IPS-NIHi7 (cell line): ENCODE data around the gene PTPRN2.

Experiments
- DNase-seq: peaks from one replicate; pipeline ENCODE4 v3.0.0; 2012; ENCODE audit warnings: mixed read lengths; ENCODE audit errors: extremely low spot score

Gene PTPRN2

GRCh38 chr7:157998884-157999552 is 588.6 kb downstream of the PTPRN2 start:
- DNase-seq, result no peak

DNA sequence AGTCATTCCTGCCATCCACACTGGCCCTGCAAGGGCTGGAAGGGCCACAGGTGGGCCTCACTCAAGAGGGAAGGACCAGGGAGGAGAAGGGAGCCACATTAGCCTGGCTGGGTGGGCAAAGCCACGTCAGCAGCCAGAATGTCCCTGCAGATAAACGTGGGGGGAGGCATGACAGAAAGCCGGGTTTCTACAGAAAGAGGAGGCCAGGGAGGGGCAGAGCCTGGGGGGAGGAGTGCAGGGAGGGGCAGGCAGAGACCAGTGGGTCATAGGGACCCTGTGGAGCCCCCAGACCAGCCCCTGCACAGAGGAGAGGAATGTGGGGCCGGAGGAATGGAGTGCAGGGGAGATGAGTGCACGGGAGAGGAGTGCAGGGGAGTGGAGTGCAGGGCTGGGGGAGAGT is 590.2 kb downstream of the PTPRN2 start:
- DNase-seq, result no peak

DNA sequence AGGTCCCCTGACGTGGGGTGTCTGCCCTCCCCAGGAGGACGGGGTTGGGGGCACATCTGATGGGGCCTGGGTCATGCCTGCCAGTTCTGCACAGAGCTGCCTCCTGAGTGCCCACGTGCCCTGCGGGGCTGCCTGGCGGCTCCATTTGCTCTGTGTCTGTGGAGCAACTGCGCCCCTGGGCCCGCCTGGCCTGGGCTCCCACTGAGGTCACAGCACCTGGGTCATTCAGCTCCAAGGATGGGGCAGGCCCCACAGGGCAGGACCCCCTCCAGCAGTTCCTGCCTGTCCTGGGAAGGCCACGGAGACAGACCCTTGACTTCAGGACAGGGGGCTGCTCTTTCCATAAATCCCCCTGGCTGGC is 590.6 kb downstream of the PTPRN2 start:
- DNase-seq, result no peak

DNA sequence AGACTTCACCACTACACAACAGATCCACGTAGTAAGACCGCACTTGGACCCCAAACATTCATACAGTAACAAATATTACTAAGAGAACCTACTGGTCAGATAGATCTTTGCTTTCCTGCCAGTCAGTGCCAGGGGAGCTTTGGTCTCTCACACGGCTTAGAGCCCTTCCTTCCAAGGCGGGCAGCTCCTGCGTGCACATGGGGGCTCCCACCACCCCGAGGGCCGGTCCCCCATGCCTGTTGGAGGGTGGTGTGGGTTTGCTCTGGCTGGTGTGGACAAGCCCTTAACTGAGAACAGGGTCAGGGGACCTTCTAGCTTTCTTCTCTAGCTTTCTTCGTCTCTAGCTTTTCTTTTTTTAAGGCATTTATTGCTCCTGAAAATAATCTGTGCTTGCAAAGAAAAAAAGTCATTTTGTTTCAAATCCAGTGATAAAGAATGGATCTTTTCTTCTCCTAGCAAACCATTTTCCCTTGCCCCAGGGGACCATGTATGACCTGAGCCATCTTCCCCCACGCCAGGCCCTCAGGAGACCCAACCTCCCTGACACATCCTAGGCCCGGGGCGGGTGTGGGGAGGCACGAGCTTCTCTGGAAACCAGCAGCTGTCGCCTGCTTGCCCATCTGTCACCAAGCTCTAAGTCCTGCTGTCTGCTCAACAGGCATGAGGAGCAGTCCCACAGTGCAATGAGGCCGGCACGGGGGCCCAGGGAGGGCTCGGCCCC is 591.1 kb downstream of the PTPRN2 start:
- no peak for DNase-seq

DNA sequence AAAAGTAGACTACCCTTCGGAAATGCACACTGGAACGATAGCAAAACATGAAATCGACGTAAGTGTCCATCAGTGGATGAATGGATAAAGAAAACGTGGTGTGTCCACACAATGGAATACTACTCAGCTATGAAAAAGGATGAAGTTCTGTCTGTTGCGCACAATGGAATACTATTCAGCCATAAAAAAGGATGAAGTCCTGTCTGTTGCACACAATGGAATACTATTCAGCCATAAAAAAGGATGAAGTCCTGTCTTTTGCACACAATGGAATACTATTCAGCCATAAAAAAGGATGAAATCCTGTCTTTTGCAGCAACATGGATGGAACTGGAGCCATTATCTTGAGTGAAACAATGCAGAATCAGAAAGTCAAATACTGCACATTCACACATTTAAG is 591.8 kb downstream of the PTPRN2 start:
- DNase-seq, result no peak

DNA sequence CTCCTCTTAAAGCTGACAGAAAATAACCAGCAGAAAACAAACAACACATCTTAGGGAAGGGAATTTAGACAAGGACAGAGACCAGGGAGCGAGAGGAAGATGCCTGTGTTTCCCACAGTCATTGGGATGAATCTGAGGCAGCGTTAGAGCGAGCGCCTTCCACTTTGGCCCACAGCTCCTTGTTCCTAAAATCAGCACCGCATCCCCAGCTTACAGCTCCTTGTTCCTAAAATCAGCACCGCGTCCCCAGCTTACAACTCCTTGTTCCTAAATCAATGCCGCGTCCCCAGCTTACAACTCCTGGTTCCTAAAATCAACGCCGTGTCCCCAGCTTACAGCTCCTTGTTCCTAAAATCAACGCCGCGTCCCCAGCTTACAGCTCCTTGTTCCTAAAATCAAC is 593.3 kb downstream of the PTPRN2 start:
- no peak for DNase-seq

- DNase-seq, result no peak
Observed at GRCh38 chr7:157993406-157994105, 594.1 kb downstream of the PTPRN2 start.

DNA sequence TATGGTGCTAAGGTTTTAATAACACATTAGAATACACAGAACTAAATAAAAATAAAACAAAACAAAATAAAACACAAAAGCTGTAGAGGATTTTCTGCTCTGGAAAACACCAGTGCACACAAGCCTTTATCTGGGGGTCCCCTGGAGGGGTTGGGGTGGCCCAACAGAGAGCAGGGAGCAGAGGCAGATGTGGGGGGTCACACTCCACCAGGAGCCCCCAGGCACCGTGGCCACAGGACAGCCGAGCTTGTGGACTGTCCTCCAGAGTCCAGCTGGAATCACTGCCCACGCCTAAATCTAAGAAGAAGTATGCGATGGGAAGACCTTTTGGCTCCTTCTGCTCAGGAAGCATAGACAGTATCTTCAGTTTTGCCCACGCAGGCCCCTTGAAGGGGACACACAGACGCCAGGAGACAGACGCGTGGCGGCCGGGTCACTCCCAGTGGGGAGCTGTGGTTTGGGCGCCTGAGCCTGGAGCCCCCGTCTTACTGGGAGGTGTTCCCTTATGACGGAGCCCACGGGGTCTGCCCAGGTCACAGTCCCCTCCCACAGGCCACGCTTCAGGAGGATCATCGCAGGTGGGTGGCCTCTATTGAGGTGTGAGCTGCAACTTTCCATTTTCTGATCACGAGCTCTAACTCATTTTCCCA is 595.0 kb downstream of the PTPRN2 start:
- DNase-seq, result no peak

- no peak for DNase-seq
Observed at GRCh38 chr7:157991761-157992160, 595.9 kb downstream of the PTPRN2 start.

DNA sequence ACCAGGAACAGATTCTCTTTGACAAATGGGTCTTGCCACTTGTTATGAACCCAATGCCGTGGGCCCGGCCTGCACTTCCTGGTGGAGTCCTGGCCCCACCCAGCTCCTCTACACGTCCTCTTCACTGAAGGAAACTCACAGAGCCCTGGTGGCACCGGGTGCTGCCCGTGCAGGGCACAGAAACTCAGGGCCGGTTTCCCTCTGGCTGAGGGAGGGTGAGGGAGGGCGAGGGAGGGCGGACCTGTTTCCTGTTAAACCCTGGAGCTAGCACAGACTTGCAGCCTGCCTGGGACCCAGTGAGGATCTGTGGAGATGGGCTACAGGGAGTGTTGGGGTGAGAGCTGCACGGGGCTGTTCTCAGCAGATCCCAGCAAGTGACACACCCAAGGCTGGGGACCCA is 596.3 kb downstream of the PTPRN2 start:
- DNase-seq, result no peak

DNA sequence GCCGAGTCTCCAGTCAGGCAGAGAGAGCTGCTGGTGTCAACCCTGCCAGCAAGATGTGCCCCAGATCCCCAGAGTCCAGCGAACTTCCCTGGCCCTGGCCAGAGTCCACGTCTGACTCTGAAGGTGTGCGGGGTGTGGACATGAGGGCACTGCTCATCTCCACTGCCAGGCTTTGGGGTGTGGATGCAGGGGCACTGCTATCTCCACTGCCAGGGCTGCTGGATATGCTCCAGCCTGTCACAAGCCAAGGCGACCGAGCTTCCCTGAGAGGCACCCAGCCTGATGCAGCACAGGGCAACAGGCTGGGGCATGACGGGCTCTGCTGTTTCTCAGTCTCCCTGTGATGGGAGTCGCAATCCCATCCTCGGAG is 596.8 kb downstream of the PTPRN2 start:
- no peak for DNase-seq

- no peak for DNase-seq
Observed at GRCh38 chr7:157990226-157990880, 597.3 kb downstream of the PTPRN2 start.

DNA sequence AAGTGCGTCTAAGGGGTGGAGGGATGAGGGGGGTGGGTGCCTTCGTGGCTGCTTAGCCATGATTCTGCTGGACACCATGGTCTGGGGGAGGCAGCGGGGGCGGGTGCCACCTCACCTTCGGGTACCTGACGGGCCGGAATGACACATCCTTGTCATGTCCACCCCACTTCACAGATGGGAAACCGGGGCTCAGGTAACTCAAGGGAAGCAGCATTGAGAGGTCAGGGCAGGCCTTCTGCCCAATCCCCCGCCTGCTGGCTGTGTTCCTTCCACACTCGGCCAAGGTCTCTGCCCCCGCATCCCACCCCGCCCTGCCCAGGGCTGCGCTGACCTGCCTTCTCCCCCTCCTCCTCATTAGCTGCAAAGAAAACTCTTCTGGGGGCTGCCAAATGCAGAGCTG is 598.0 kb downstream of the PTPRN2 start:
- no peak for DNase-seq

DNA sequence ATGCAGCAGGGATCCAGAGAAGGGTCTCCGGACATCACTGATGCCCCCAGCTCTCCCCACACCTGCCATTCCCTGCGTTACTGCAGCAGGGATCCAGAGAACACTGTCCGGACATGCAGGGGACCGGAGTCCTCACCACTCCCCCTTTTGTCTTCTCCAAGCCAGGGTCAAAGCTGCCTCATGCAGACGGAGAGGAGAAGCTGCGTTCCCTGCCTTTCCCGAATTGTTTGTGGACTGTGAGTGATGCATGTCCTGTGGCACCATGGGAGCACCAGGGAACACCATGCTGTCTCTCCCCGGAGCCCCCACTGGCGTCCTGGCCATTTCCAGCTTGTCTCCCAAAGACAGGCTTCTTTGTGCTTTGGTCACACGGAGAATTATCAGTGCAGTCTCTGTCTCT is 599.7 kb downstream of the PTPRN2 start:
- no peak for DNase-seq

- no peak for DNase-seq
Observed at GRCh38 chr7:157986051-157986450, 601.6 kb downstream of the PTPRN2 start.

DNA sequence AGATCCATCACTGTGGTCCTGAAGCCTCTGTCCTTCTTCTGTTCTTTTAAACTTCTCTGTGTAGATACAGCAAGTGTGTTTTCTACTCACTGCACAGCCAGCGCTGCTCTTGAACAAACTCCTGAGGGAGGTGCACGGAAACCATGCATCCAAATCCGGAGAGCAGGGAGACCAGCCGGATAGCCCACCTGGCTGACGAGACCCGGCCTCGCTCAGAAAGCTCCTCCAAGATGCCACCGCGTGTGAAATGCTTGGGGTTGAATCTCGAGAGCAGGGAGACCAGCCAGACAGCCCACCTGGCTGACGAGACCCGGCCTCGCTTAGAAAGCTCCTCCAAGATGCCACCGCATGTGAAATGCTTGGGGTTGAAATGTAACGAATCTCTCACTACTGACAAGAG is 602.0 kb downstream of the PTPRN2 start:
- no peak for DNase-seq

DNA sequence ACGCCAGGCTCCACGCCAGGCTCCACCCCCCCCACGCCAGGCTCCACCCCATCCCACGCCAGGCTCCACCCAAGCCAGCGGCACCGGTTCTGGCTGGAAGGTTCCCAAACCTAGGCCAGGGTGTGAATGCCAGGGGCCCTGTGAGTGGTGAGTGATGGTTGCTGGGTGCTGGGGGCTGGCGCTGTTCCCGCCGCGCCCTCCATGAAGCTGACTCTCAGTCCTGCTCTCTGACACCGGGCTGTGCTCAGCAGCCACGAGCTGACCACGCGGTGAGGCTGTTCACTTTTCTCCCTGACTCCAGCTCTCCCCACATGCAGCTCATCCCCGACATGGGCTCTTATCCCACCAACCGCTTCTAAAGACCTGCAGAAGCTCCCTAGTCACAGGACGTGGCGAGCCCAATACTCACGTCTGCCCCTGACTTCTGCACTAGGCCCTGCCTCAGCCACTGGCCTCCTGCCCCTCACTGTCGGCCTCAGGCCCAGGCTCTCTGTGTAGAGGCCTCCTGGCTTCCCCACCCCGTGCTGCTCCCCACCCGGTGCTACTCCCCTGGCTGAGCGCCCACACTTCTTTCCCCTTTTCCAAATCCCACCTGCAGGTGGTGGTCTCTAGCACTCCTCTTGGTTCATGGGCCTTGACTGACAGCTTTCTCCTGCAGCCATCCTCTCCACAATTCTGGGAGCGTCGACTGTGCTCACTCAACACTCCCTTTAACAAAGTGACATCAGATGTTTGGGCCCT is 603.0 kb downstream of the PTPRN2 start:
- no peak for DNase-seq

DNA sequence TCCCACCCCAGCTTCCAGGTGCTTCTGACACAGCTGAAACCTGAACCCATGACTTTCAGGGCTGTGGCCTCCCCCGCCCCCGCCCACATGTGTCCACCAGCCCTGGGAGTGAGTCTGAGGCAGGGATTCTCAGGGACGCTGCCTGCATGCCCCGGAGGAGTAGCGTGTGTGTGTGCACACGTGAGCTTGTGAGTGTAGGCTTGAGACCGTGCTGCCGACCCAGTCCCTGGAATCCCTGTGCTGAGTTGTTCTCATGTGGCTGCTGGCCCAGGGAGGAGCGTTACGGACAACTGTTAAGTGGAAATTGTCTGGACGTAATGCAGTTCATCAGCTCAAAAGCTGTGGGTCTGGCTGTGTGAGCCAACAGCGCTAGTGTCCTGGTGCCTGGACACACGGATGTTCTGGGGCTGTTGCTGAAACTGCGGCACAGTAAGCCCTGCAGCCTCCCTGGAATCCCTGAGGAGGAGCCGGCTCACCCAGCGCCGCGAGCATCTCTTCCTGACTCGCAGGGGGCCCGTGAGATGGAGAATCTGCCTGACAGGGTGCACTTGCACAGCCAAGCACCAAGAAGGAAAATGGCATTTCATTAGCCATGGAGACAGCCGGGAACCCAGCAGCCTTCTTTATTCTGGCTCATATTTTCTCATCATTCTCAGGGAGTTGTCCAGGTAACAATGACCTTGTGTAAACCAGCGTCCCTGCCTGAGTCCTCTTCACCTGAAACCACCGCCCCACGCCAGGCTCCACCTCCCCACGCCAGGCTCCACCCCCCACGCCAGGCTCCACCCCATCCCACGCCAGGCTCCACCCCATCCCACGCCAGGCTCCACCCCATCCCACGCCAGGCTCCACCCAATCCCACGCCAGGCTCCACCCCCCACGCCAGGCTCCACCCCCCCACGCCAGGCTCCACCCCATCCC is 603.9 kb downstream of the PTPRN2 start:
- no peak for DNase-seq

DNA sequence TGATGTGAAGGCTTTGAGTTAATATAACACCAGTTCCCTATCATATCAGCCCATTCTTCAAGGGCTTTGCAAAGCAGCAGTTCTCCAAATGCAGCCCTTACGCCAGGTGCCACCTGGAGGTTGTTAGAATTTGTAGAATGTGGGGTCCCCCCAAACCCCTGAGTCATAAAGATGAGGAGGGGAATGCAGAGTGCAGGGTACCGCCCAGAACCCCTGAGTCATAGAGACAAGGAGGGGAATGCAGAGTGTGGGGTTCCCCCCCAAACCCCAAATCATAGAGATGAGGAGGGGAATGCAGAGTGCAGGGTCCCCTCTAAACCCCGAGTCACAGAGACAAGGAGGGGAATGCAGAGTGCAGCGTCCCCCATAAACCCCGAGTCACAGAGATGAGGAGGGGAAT is 605.8 kb downstream of the PTPRN2 start:
- DNase-seq, result no peak

DNA sequence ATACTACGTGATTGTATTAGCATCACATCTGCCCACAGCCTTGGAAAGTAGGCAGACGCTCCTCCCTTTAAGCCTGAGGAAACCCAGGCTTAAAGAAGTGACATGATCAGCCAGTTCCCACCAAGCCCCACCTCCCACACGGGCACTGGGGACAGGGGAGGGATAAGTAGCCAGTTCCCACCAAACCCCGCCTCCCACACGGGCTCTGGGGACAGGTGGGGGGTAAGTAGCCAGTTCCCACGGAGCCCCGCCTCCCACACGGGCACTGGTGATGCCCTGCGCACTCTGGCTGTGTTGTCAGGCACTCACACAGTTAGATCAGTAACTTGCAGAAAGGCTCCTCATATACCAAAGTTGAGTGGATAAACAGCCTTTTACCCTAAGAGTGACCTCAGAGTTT is 606.8 kb downstream of the PTPRN2 start:
- DNase-seq, result no peak
